ENCODE results near the gene TMEM38B. TPM values are rescaled to one million over a fixed set of nuclear protein-coding genes. Genes with fewer than 3 reads are reported as not detected.

TMEM38B gene
- total RNA-seq, 4 donors from 2014 or later: 8.6 to 11.3 (median 9.3) TPM

DNA sequence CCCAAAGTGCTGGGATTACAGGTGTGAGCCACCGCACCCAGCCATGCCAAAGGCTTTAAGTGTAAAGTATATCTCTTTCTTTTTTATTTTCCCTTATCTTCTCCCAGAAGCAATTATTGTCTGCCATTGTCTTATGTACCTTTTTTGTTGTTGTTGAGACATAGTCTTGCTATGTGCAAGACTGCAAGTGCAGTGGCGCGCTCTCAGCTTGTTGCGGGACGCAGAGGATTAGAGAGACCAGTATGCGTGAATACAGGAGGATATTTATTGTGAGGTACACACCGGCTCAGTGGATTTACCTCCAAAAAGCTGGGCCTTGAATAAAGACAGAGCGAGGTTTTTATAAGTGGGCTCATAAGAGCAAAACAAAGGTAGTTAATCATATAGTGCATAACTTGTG, 11.8 kb downstream of the TMEM38B start:
- TF ChIP-seq EP300 (IDR thresholded peaks at IDR 0.05): no peak
- no peak for TF ChIP-seq POLR2A (IDR thresholded peaks at IDR 0.05)
- no peak for TF ChIP-seq POLR2AphosphoS5 (IDR thresholded peaks at IDR 0.05)
- TF ChIP-seq, protein P1, sequence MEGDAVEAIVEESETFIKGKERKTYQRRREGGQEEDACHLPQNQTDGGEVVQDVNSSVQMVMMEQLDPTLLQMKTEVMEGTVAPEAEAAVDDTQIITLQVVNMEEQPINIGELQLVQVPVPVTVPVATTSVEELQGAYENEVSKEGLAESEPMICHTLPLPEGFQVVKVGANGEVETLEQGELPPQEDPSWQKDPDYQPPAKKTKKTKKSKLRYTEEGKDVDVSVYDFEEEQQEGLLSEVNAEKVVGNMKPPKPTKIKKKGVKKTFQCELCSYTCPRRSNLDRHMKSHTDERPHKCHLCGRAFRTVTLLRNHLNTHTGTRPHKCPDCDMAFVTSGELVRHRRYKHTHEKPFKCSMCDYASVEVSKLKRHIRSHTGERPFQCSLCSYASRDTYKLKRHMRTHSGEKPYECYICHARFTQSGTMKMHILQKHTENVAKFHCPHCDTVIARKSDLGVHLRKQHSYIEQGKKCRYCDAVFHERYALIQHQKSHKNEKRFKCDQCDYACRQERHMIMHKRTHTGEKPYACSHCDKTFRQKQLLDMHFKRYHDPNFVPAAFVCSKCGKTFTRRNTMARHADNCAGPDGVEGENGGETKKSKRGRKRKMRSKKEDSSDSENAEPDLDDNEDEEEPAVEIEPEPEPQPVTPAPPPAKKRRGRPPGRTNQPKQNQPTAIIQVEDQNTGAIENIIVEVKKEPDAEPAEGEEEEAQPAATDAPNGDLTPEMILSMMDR (IDR thresholded peaks at IDR 0.05): no peak
- no peaks in the 10 kb centered on the region for H3K9me3 ChIP-seq
- no peaks in the 10 kb centered on the region for H3K27me3 ChIP-seq
- no peak for ATAC-seq
- no peak overlapping the region for H3K27ac ChIP-seq
- H3K4me3 ChIP-seq: no peak overlapping the region
- no peaks in the 10 kb centered on the region for H3K4me1 ChIP-seq
- WGBS, 2 donors (ENCODE audit: low coverage in 1 of 2): 95 to 96% methylated on average over 3 to 8 of the region's 8 CpGs
- peaks cover 0 to 20% of the 10 kb centered on the region in 2 donors for H3K36me3 ChIP-seq

DNA sequence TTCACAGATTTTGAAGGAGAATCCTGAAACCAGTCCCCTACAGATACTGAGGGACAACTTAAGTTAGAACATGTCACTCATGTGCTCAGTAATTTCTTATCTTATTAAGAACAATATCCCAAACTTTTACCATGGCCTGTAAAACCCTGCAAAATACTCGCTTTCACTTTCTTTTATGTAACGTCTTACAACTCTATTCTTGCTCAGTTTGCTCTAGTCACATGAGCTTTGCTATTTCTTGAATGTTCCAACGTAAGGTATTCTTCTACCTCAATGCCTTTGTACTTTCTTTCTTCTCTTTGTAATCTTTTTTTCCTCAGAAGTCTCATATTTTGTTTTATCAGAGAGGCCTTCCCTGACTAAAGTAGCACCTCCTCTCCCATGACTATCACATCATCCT, 14.1 kb downstream of the TMEM38B start:
- no peak for ATAC-seq
- H3K27ac ChIP-seq: no peak overlapping the region
- H3K4me1 ChIP-seq: no peaks in the 10 kb centered on the region
- H3K9me3 ChIP-seq: no peaks in the 10 kb centered on the region
- peaks cover 0 to 20% of the 10 kb centered on the region in 2 donors for H3K36me3 ChIP-seq
- no peak overlapping the region for H3K4me3 ChIP-seq
- H3K27me3 ChIP-seq: no peaks in the 10 kb centered on the region
- no peak for TF ChIP-seq POLR2AphosphoS5 (IDR thresholded peaks at IDR 0.05)
- WGBS, 2 donors (ENCODE audit: low coverage in 1 of 2): 73 to 82% methylated on average over 3 of the region's 3 CpGs

DNA sequence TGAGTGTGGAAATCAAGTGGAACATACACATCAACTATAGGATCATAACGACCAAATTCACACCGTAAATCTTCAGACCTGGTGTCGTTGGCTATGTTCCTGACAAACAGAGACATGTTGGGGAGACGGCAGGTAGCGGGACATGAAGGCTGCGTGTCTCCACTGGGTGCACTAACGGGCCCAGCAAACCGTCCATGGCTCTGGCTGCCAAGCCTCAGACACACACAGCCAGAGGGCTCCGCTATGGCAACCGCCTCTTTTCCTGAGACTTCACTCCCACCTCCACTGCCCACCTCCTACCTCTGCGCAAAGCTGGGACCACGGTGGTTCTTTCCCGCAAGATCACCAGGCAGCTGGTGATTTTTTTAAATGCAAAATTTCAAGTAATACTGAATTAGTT, 16.3 kb downstream of the TMEM38B start:
- 85 to 93% methylated on average over 5 to 13 of the region's 13 CpGs for WGBS, 2 donors (ENCODE audit: low coverage in 1 of 2)
- Histone ChIP-seq H3K27ac (no peak overlapping the region), H3K4me3 (no peak overlapping the region), H3K36me3 (peaks cover 0 to 26% of the 10 kb centered on the region in 2 donors), H3K4me1 (no peaks in the 10 kb centered on the region), H3K9me3 (no peaks in the 10 kb centered on the region), H3K27me3 (no peaks in the 10 kb centered on the region)
- no peak for ATAC-seq
- no peak for TF ChIP-seq EP300 (IDR thresholded peaks at IDR 0.05)
- TF ChIP-seq POLR2AphosphoS5 (IDR thresholded peaks at IDR 0.05): no peak
- no peak for TF ChIP-seq POLR2A (IDR thresholded peaks at IDR 0.05)
- TF ChIP-seq, protein P1 (IDR thresholded peaks at IDR 0.05): no peak

DNA sequence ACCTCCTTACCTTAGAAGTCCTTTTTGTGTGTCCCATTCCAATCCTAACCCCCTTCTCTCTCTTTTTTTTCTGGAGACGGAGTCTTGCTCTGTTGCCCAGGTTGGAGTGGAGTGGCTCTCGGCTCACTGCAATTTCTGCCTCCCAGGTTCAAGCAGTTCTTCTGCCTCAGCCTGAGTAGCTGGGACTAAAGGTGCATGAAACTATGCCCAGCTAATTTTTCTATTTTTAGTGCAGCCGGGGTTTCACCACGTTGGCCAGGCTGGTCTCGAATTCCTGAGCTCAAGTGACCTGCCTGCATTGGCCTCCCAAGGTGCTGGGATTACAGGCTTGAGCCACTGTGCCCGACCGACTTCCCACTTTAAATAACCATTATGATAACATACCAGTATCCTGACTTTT, 17.5 kb downstream of the TMEM38B start:
- Histone ChIP-seq H3K36me3 (peaks cover 0 to 19% of the 10 kb centered on the region in 2 donors), H3K27me3 (no peaks in the 10 kb centered on the region), H3K9me3 (no peaks in the 10 kb centered on the region), H3K4me1 (no peaks in the 10 kb centered on the region), H3K27ac (no peak overlapping the region), H3K4me3 (no peak overlapping the region)
- ATAC-seq: no peak
- TF ChIP-seq EP300 (IDR thresholded peaks at IDR 0.05): no peak
- TF ChIP-seq, protein P1 (IDR thresholded peaks at IDR 0.05): no peak
- no peak for TF ChIP-seq POLR2A (IDR thresholded peaks at IDR 0.05)
- TF ChIP-seq POLR2AphosphoS5 (IDR thresholded peaks at IDR 0.05): no peak
- 68% methylated on average over 7 of the region's 7 CpGs; no CpG with 5 or more reads in 1 of the 2 donors for WGBS, 2 donors (ENCODE audit: low coverage in 1 of 2)

DNA sequence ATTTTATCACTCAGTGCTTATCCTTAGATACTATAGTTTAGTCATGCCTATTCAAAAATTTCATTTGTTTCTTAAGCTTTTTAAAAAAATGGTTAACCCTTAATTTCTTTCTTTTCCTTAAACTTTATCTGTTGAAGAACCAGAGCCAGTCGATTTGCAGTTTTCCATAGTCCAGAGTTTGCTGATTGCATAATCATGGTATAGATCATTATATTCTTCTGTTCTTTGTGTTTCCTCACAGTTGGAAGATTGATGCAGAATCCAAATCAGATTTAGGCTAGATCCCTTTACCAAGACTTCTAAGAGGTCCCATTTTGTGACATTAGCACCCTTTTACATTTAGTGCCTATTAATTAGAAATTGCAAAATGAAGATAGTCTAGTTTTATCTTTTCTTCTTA, 18.0 kb downstream of the TMEM38B start:
- TF ChIP-seq POLR2A (IDR thresholded peaks at IDR 0.05) (no peak), POLR2AphosphoS5 (IDR thresholded peaks at IDR 0.05) (no peak), EP300 (IDR thresholded peaks at IDR 0.05) (no peak)
- TF ChIP-seq, protein P1 (IDR thresholded peaks at IDR 0.05): no peak
- no peaks in the 10 kb centered on the region for H3K4me1 ChIP-seq

More for the DNA sequence above, 18.0 kb downstream of the TMEM38B start:
- Histone ChIP-seq H3K9me3 (no peaks in the 10 kb centered on the region), H3K36me3 (peaks cover 0 to 18% of the 10 kb centered on the region in 2 donors), H3K4me3 (no peak overlapping the region), H3K27me3 (no peaks in the 10 kb centered on the region), H3K27ac (no peak overlapping the region)
- 67 to 88% methylated on average over 1 of the region's 1 CpG for WGBS, 2 donors (ENCODE audit: low coverage in 1 of 2)
- ATAC-seq: no peak

All from gastroesophageal sphincter (tissue), 4 donors.